Measurements from ENCODE around the gene PTPRD. TPM values are rescaled to one million over a fixed set of nuclear protein-coding genes. Genes with fewer than 3 reads are reported as not detected.

PTPRD gene
- total and polyA plus RNA-seq, 2 donors (not counting 1 experiment from before 2014, with no cell fraction given), result not detected

DNA sequence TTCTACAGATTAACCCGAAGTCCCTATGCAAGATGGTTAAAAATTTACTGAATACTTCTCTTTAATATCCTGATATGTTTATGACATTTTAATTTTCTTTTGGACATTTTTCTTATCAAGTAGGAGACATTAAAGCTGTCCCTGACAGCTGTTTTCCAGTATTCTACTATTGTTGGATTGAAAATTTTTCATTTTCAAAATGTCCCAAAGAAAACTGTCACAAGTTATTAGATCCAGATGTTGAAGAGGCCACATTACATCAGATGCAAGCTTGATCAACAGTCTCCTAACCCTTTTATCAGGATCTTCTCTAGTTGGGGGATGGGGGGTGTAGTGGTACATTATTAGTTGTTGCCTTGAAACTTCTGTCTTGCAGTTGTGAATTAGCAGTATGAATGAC is 1410.5 kb downstream of the PTPRD start:
- no CpG with 5 or more reads among the region's 1 CpG for WGBS (ENCODE audit: insufficient coverage)
- no peaks in the 10 kb centered on the region for H3K4me1 Mint-ChIP-seq
- DNase-seq (no peak), ATAC-seq (ENCODE audit: low read depth) (no peak)
- TF ChIP-seq, protein P1, sequence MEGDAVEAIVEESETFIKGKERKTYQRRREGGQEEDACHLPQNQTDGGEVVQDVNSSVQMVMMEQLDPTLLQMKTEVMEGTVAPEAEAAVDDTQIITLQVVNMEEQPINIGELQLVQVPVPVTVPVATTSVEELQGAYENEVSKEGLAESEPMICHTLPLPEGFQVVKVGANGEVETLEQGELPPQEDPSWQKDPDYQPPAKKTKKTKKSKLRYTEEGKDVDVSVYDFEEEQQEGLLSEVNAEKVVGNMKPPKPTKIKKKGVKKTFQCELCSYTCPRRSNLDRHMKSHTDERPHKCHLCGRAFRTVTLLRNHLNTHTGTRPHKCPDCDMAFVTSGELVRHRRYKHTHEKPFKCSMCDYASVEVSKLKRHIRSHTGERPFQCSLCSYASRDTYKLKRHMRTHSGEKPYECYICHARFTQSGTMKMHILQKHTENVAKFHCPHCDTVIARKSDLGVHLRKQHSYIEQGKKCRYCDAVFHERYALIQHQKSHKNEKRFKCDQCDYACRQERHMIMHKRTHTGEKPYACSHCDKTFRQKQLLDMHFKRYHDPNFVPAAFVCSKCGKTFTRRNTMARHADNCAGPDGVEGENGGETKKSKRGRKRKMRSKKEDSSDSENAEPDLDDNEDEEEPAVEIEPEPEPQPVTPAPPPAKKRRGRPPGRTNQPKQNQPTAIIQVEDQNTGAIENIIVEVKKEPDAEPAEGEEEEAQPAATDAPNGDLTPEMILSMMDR (IDR thresholded peaks at IDR 0.05), result no peak
- no peak for TF ChIP-seq EZH2 (IDR thresholded peaks at IDR 0.05; ENCODE audit: borderline replicate concordance, insufficient read depth, low read depth, low read length, poor library complexity, severe bottlenecking)
- H3K4me2 ChIP-seq (replicated peaks; ENCODE audit: low read depth, low read length, poor library complexity, severe bottlenecking), result no peak overlapping the region
- H3K9ac ChIP-seq (ENCODE audit: low read length), result no peak overlapping the region
- CTCF ChIA-PET, result no interaction called here
- no peaks in the 10 kb centered on the region for H4K20me1 ChIP-seq (ENCODE audit: control insufficient read depth, insufficient read depth, low read length, poor library complexity, severe bottlenecking)
- no peaks in the 10 kb centered on the region for H3K27me3 Mint-ChIP-seq
- H3K27me3 ChIP-seq (replicated peaks in 1 of 4; ENCODE audit: control extremely low read depth in 1 of 4, control insufficient read depth in 3 of 4, insufficient read depth in 4 of 4, low read length in 3 of 4), result no peaks in the 10 kb centered on the region
- H3K9me3 ChIP-seq (ENCODE audit: control extremely low read depth in 1 of 3, control insufficient read depth in 2 of 3, insufficient read depth in 1 of 3, low read length in 2 of 3), result no peaks in the 10 kb centered on the region
- H3K4me3 ChIP-seq (ENCODE audit: control extremely low read depth in 1 of 5, extremely low read depth in 1 of 5, insufficient read depth in 1 of 5, low read depth in 2 of 5, low read length in 4 of 5), result no peak overlapping the region
- no peak overlapping the region for H3K27ac Mint-ChIP-seq
- H3K4me3 Mint-ChIP-seq, result no peak overlapping the region
- H2AFZ ChIP-seq (ENCODE audit: insufficient read depth, low read depth, low read length, poor library complexity, severe bottlenecking), result no peak overlapping the region
- no peaks in the 10 kb centered on the region for H3K79me2 ChIP-seq (ENCODE audit: control insufficient read depth, insufficient read depth, low read length)
- intact Hi-C loops (cut with micrococcal nuclease), result no loop called here
- H3K27ac ChIP-seq (ENCODE audit: low read length in 2 of 2), result no peak overlapping the region
- POLR2A ChIA-PET, result no interaction called here
- H3K4me1 ChIP-seq (ENCODE audit: control insufficient read depth in 2 of 2, insufficient read depth in 2 of 2, low read length in 2 of 2), result no peaks in the 10 kb centered on the region
- H3K9me3 Mint-ChIP-seq (ENCODE audit: insufficient read depth), result no peaks in the 10 kb centered on the region
- no peaks in the 10 kb centered on the region for H3K36me3 ChIP-seq (replicated peaks in 1 of 2; ENCODE audit: control extremely low read depth in 1 of 2, control insufficient read depth in 1 of 2, extremely low read depth in 1 of 2, insufficient read depth in 2 of 2, low read length in 1 of 2)

DNA sequence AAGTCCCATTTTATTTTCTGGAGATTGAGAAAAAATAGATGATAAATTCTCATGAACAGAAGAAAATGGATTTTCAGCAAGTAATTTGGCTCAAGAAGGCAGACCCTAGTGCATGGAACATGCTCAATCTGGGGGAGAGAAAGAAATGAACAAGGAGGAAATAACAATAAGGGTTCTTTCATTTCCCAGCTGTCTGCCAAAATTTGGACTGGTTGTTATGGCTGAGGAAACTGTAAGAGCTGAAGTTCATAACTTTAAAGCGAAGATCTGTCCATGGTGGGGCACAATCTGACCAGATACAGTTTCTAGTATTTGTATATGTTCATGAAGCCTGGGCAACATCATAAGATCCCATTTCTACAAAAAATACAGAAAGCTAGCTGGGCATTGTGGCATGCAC is 1426.7 kb downstream of the PTPRD start:
- no peaks in the 10 kb centered on the region for H3K27me3 Mint-ChIP-seq
- H3K9me3 Mint-ChIP-seq (ENCODE audit: insufficient read depth), result no peaks in the 10 kb centered on the region
- intact Hi-C loops (cut with micrococcal nuclease), result no loop called here
- DNase-seq (no peak), ATAC-seq (ENCODE audit: low read depth) (no peak)
- H3K9me3 ChIP-seq (ENCODE audit: control extremely low read depth in 1 of 3, control insufficient read depth in 2 of 3, insufficient read depth in 1 of 3, low read length in 2 of 3), result no peaks in the 10 kb centered on the region
- TF ChIP-seq, protein P1 (IDR thresholded peaks at IDR 0.05), result no peak
- no peak for TF ChIP-seq EZH2 (IDR thresholded peaks at IDR 0.05; ENCODE audit: borderline replicate concordance, insufficient read depth, low read depth, low read length, poor library complexity, severe bottlenecking)
- H3K79me2 ChIP-seq (ENCODE audit: control insufficient read depth, insufficient read depth, low read length), result no peaks in the 10 kb centered on the region
- H3K4me3 ChIP-seq (ENCODE audit: control extremely low read depth in 1 of 5, extremely low read depth in 1 of 5, insufficient read depth in 1 of 5, low read depth in 2 of 5, low read length in 4 of 5), result no peak overlapping the region
- H3K27ac ChIP-seq (ENCODE audit: low read length in 2 of 2), result no peak overlapping the region
- WGBS (ENCODE audit: insufficient coverage), result 100% methylated on average over 1 of the region's 1 CpG
- POLR2A ChIA-PET, result no interaction called here
- CTCF ChIA-PET, result no interaction called here
- no peaks in the 10 kb centered on the region for H4K20me1 ChIP-seq (ENCODE audit: control insufficient read depth, insufficient read depth, low read length, poor library complexity, severe bottlenecking)
- no peak overlapping the region for H3K4me2 ChIP-seq (replicated peaks; ENCODE audit: low read depth, low read length, poor library complexity, severe bottlenecking)
- H3K9ac ChIP-seq (ENCODE audit: low read length), result no peak overlapping the region
- H3K4me1 ChIP-seq (ENCODE audit: control insufficient read depth in 2 of 2, insufficient read depth in 2 of 2, low read length in 2 of 2), result no peaks in the 10 kb centered on the region
- no peak overlapping the region for H3K4me3 Mint-ChIP-seq
- H3K27ac Mint-ChIP-seq, result no peak overlapping the region
- no peak overlapping the region for H2AFZ ChIP-seq (ENCODE audit: insufficient read depth, low read depth, low read length, poor library complexity, severe bottlenecking)
- no peaks in the 10 kb centered on the region for H3K4me1 Mint-ChIP-seq
- H3K36me3 ChIP-seq (replicated peaks in 1 of 2; ENCODE audit: control extremely low read depth in 1 of 2, control insufficient read depth in 1 of 2, extremely low read depth in 1 of 2, insufficient read depth in 2 of 2, low read length in 1 of 2), result no peaks in the 10 kb centered on the region
- H3K27me3 ChIP-seq (replicated peaks in 1 of 4; ENCODE audit: control extremely low read depth in 1 of 4, control insufficient read depth in 3 of 4, insufficient read depth in 4 of 4, low read length in 3 of 4), result no peaks in the 10 kb centered on the region

All from B cell (primary cell).